Activated CD8-positive, alpha-beta T cell treated with anti-CD3 and anti-CD28 coated beads for 36 hours (primary cell): Measurements from ENCODE around the gene MATK. TPM values are rescaled to one million over a fixed set of nuclear protein-coding genes. Genes with fewer than 3 reads are reported as not detected.
"Not testable (repeated sequence)": the region's sequence is repeated elsewhere in the genome, so short reads cannot be mapped to it uniquely, and the experiment has no call there.

Experiments
- ATAC-seq: fragments of 200-7000 bp; cut with Tn5 transposase; one replicate; pipeline ENCODE4 v1.10.0; 2021; ENCODE audit warnings: mild to moderate bottlenecking, moderate library complexity
- CTCF ChIA-PET: fragments of 350-600 bp; sonication (Branson Sonifier 250); formaldehyde crosslinking; loops from one replicate; lab custom pipeline; 2021; ENCODE audit warnings: antibody characterized with exemption; lab: Charles Lee
- POLR2A ChIA-PET: fragments of 350-600 bp; sonication (Branson Sonifier 250); formaldehyde crosslinking; loops from one replicate; lab custom pipeline; 2021; ENCODE audit warnings: antibody characterized with exemption; lab: Charles Lee
- DNase-seq: peaks from one replicate; pipeline ENCODE4 v3.0.0-alpha.2; 2020
- H3K27ac Mint-ChIP-seq: one replicate; pipeline ENCODE4 v1.8.0; 2021; ENCODE audit warnings: mild to moderate bottlenecking, mixed read lengths
- H3K27me3 Mint-ChIP-seq: one replicate; pipeline ENCODE4 v1.8.0; 2021; ENCODE audit warnings: mixed read lengths
- H3K36me3 Mint-ChIP-seq: one replicate; pipeline ENCODE4 v1.8.0; 2021; ENCODE audit warnings: low read depth, mixed read lengths
- H3K4me1 Mint-ChIP-seq: one replicate; pipeline ENCODE4 v1.8.0; 2021; ENCODE audit warnings: low read depth, mixed read lengths
- H3K4me3 Mint-ChIP-seq: one replicate; pipeline ENCODE4 v1.8.0; 2021; ENCODE audit warnings: mild to moderate bottlenecking, moderate library complexity, mixed read lengths
- H3K9me3 Mint-ChIP-seq: one replicate; pipeline ENCODE4 v1.8.0; 2021; ENCODE audit warnings: mixed read lengths
- CTCF ChIP-seq: fragments of 200-600 bp; IDR thresholded peaks from one replicate; pipeline ENCODE4 v1.8.0; 2022; ENCODE audit warnings: antibody characterized with exemption, mild to moderate bottlenecking
- intact Hi-C: fragments of 100-400 bp; cut with micrococcal nuclease; formaldehyde crosslinking; loops from one replicate; pipeline ENCODE4 v1.10.0; 2022
- total RNA-seq, 2 experiments: library from RNA; stranded (reverse); gene quantifications; one replicate each; pipeline ENCODE4 v1.2.3, GENCODE V29; 2021

The MATK gene
- total RNA-seq, 2 experiments from 2014 or later = 37.6 to 39.6 TPM

GRCh38 chr19:3768015-3768747 is 18.0 kb downstream of the MATK start:
- H3K4me1 Mint-ChIP-seq = peaks cover 9% of the 10 kb centered on the region
- no peak overlapping the region for H3K4me3 Mint-ChIP-seq
- intact Hi-C loops = loop anchor here (10.0 kb wide), 1 partner anchor 47 kb away; no protein-coding TSS in a partner anchor
- ChIA-PET POLR2A (no interaction called here), CTCF (no interaction called here)
- H3K9me3 Mint-ChIP-seq = no peaks in the 10 kb centered on the region
- H3K27me3 Mint-ChIP-seq = no peaks in the 10 kb centered on the region
- TF ChIP-seq CTCF = no peak
- H3K36me3 Mint-ChIP-seq = peaks cover 10% of the 10 kb centered on the region
- H3K27ac Mint-ChIP-seq = no peak overlapping the region
- ATAC-seq (no peak), DNase-seq (no peak)

GRCh38 chr19:3767050-3767449 is 19.1 kb downstream of the MATK start:
- Mint-ChIP-seq H3K4me3 (no peak overlapping the region), H3K4me1 (peaks cover 14% of the 10 kb centered on the region), H3K36me3 (peaks cover 12% of the 10 kb centered on the region), H3K27ac (no peak overlapping the region), H3K9me3 (no peaks in the 10 kb centered on the region), H3K27me3 (no peaks in the 10 kb centered on the region)
- CTCF ChIA-PET = no interaction called here
- intact Hi-C loops = loop anchor here (10.0 kb wide), 1 partner anchor 48 kb away; no protein-coding TSS in a partner anchor
- POLR2A ChIA-PET = no interaction called here
- ATAC-seq = no peak
- no peak for TF ChIP-seq CTCF
- DNase-seq = no peak

GRCh38 chr19:3766520-3766919 is 19.7 kb downstream of the MATK start:
- CTCF ChIA-PET = no interaction called here
- no peak for TF ChIP-seq CTCF
- Mint-ChIP-seq H3K9me3 (no peaks in the 10 kb centered on the region), H3K4me3 (no peak overlapping the region), H3K27ac (peak overlapping the region; percentile 70), H3K36me3 (peaks cover 12% of the 10 kb centered on the region), H3K27me3 (no peaks in the 10 kb centered on the region), H3K4me1 (peaks cover 19% of the 10 kb centered on the region)
- intact Hi-C loops = loop anchor here (10.0 kb wide), 1 partner anchor 48 kb away; no protein-coding TSS in a partner anchor
- DNase-seq = peak; percentile 39
- POLR2A ChIA-PET = no interaction called here
- no peak for ATAC-seq

GRCh38 chr19:3765757-3766156 is 20.4 kb downstream of the MATK start:
- H3K27me3 Mint-ChIP-seq, DNase-seq, CTCF ChIA-PET, ATAC-seq, H3K9me3 Mint-ChIP-seq, POLR2A ChIA-PET, H3K4me3 Mint-ChIP-seq, H3K27ac Mint-ChIP-seq: not testable (repeated sequence)
- intact Hi-C loops = loop anchor here (10.0 kb wide), 1 partner anchor 49 kb away; no protein-coding TSS in a partner anchor
- Mint-ChIP-seq H3K4me1 (peaks cover 22% of the 10 kb centered on the region), H3K36me3 (peaks cover 17% of the 10 kb centered on the region)

- H3K27ac Mint-ChIP-seq = no peak overlapping the region
- H3K36me3 Mint-ChIP-seq = peaks cover 17% of the 10 kb centered on the region
- no peaks in the 10 kb centered on the region for H3K27me3 Mint-ChIP-seq
- no peak for ATAC-seq
- ChIA-PET CTCF (no interaction called here), POLR2A (no interaction called here)
- no peak overlapping the region for H3K4me3 Mint-ChIP-seq
- H3K9me3 Mint-ChIP-seq = no peaks in the 10 kb centered on the region
- DNase-seq = no peak
- intact Hi-C loops = loop anchor here (10.0 kb wide), 1 partner anchor 50 kb away; no protein-coding TSS in a partner anchor
- TF ChIP-seq CTCF = no peak
- peaks cover 27% of the 10 kb centered on the region for H3K4me1 Mint-ChIP-seq
These were observed 21.1 kb downstream of the MATK start for GRCh38 chr19:3765121-3765520.
